Anterior cingulate cortex (tissue), 58 donors: ENCODE results near the gene TBC1D22B.

Experiments
- DNase-seq, 58 donors: peaks; one replicate each; lab custom pipeline; 2025; lab: John Stamatoyannopoulos, UW

TBC1D22B gene

GRCh38 chr6:37376078-37376743 is 118.6 kb downstream of the TBC1D22B start:
- no peak for DNase-seq

- peak in 3 of 58 donors; percentile 1 to 6 (median 2) for DNase-seq
Measured at GRCh38 chr6:37381579-37381978, 124.0 kb downstream of the TBC1D22B start.
